ENCODE data around the gene TTC7B.

Gene TTC7B

DNA sequence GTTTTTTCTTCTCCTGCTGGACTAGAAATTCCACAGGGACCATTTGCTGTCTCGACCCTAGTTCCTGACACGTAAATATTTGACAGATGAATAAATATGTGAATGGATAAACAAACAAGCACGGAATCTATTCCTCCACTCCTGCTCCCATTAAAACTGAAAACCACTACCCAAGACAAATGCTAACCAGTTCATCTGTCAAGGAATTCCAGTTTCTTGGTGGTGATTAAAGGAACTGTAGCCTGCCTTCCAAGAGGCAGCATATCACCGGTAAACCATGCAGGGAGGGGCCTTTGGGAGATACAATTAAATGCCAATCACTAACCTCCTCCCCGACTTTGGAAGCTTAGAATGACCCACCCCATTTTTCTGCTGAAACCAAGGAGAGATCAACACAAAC lies 95.4 kb downstream of the TTC7B start:
- Mint-ChIP-seq H3K27me3 (ENCODE audit: low read depth, poor library complexity) (peaks cover 4% of the 10 kb centered on the region), H3K27ac (no peak overlapping the region), H3K4me1 (peaks cover 51% of the 10 kb centered on the region), H3K9me3 (no peaks in the 10 kb centered on the region), H3K36me3 (ENCODE audit: low read depth) (peaks cover 5% of the 10 kb centered on the region), H3K4me3 (no peak overlapping the region)
- DNase-seq = no peak
- TF ChIP-seq, protein P1, sequence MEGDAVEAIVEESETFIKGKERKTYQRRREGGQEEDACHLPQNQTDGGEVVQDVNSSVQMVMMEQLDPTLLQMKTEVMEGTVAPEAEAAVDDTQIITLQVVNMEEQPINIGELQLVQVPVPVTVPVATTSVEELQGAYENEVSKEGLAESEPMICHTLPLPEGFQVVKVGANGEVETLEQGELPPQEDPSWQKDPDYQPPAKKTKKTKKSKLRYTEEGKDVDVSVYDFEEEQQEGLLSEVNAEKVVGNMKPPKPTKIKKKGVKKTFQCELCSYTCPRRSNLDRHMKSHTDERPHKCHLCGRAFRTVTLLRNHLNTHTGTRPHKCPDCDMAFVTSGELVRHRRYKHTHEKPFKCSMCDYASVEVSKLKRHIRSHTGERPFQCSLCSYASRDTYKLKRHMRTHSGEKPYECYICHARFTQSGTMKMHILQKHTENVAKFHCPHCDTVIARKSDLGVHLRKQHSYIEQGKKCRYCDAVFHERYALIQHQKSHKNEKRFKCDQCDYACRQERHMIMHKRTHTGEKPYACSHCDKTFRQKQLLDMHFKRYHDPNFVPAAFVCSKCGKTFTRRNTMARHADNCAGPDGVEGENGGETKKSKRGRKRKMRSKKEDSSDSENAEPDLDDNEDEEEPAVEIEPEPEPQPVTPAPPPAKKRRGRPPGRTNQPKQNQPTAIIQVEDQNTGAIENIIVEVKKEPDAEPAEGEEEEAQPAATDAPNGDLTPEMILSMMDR (IDR thresholded peaks at IDR 0.05) = no peak

DNA sequence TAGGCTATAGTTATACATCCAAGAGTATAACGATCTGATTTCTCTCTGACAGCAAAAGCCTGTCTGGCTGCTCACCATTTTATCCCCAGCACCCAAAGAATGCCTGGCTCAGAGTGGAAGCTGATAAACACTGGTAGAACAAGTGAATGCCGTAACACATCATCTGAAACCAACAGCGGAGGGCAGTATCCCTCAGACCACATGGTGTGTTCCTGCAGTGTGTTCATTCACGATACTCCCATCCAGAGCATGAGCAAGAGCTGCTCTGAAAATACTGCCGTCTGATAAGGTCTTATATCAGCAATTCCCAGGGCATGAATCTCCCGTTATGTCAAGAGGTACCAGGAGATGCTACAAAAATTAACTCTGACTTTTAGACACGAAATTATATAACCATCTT lies 95.9 kb downstream of the TTC7B start:
- peaks cover 55% of the 10 kb centered on the region for H3K4me1 Mint-ChIP-seq
- no peak overlapping the region for H3K4me3 Mint-ChIP-seq
- DNase-seq = no peak
- H3K27me3 Mint-ChIP-seq (ENCODE audit: low read depth, poor library complexity) = peaks cover 4% of the 10 kb centered on the region
- no peaks in the 10 kb centered on the region for H3K9me3 Mint-ChIP-seq
- TF ChIP-seq, protein P1 (IDR thresholded peaks at IDR 0.05) = no peak
- no peak overlapping the region for H3K27ac Mint-ChIP-seq
- H3K36me3 Mint-ChIP-seq (ENCODE audit: low read depth) = peaks cover 5% of the 10 kb centered on the region

DNA sequence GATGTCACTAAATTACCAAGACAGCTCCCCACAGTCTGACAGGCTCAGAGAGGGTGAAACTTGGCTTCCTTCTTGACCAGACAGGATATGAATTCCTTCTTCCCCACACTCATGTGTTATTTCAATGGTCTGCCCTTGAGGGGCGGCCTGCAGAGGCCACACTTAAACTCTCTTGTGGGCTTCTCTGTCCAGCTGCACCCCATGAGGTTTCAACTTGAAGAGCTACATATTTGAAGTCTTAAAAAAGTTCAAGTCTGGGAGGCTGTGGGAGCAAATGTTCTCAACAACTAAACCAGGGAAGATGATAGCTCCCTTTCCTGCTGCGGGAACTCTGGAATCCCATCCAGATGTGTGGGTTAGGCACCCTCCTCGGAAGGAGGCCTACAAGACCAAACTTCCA lies 98.3 kb downstream of the TTC7B start:
- Mint-ChIP-seq H3K9me3 (no peaks in the 10 kb centered on the region), H3K36me3 (ENCODE audit: low read depth) (peaks cover 18% of the 10 kb centered on the region), H3K27me3 (ENCODE audit: low read depth, poor library complexity) (peaks cover 7% of the 10 kb centered on the region), H3K27ac (no peak overlapping the region), H3K4me3 (no peak overlapping the region), H3K4me1 (peaks cover 64% of the 10 kb centered on the region)
- DNase-seq = no peak
- TF ChIP-seq, protein P1 (IDR thresholded peaks at IDR 0.05) = no peak

DNA sequence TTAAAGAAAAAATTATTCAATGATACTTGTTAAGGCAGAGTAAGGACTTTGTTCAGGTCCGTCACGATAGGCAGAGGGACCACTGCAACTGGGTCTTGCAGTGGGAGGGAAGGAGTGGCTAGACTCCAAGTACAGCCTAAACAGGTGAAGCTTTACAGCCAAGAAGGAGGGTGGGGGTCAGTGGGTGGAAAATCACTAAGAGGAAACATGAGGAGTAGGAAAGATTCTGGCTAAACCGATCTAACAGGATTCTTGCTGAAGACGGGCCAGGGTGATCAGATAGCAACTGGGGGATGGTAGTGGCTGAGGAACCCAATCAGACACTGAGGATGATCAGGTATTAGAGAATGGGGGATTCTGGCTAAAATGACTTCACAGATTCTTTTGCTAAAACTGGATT lies 100.2 kb downstream of the TTC7B start:
- DNase-seq = no peak
- H3K4me3 Mint-ChIP-seq = peak overlapping the region; percentile 5
- TF ChIP-seq, protein P1 (IDR thresholded peaks at IDR 0.05) = no peak
- peaks cover 29% of the 10 kb centered on the region for H3K36me3 Mint-ChIP-seq (ENCODE audit: low read depth)
- peak overlapping the region; percentile 47 for H3K27ac Mint-ChIP-seq
- no peaks in the 10 kb centered on the region for H3K9me3 Mint-ChIP-seq
- peaks cover 7% of the 10 kb centered on the region for H3K27me3 Mint-ChIP-seq (ENCODE audit: low read depth, poor library complexity)
- H3K4me1 Mint-ChIP-seq = peaks cover 60% of the 10 kb centered on the region

DNA sequence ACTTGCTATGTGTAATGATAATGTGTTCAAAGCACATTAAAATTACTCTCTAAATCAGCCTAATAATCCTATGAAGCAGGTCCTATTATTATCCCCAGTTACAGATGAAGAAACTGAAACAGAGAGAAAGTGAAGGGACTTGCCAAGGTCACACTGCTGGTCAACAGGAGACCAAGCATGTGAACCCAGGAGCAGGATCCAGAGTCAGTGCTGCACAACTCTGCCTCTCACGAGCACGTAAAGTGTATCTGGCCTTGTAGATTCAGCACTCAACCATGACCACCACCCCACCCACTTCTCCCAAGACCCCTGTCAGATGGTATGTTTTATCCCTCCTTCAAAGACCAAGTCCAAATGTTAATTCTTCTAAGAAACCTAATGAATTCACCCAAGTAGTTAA lies 100.7 kb downstream of the TTC7B start:
- H3K27ac Mint-ChIP-seq = peak overlapping the region; percentile 47
- H3K9me3 Mint-ChIP-seq = no peaks in the 10 kb centered on the region
- peaks cover 29% of the 10 kb centered on the region for H3K36me3 Mint-ChIP-seq (ENCODE audit: low read depth)
- peaks cover 7% of the 10 kb centered on the region for H3K27me3 Mint-ChIP-seq (ENCODE audit: low read depth, poor library complexity)
- TF ChIP-seq, protein P1 (IDR thresholded peaks at IDR 0.05) = no peak
- H3K4me1 Mint-ChIP-seq = peaks cover 55% of the 10 kb centered on the region
- peak overlapping the region; percentile 5 for H3K4me3 Mint-ChIP-seq
- DNase-seq = no peak

DNA sequence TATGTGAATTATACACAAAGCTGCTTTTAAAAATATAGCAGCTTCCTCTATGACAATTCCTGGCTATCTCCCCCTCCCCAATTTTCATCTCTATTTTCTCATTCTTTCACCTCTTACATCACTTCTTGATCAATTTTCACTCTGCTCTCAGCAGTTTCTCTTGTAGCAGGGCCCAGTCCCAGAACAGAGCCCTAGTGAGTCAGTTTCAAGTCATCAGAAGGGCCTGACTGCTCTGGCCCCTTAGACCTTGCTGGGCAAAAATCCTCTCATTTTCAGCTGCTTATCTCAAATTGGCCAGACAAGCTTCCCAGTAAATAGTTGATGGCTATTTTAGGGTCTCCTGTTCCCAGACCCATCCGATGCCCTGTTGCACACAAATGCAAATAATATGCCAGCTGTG lies 101.4 kb downstream of the TTC7B start:
- no peak for DNase-seq
- peaks cover 48% of the 10 kb centered on the region for H3K4me1 Mint-ChIP-seq
- peaks cover 29% of the 10 kb centered on the region for H3K36me3 Mint-ChIP-seq (ENCODE audit: low read depth)
- H3K27me3 Mint-ChIP-seq (ENCODE audit: low read depth, poor library complexity) = peaks cover 7% of the 10 kb centered on the region
- H3K9me3 Mint-ChIP-seq = no peaks in the 10 kb centered on the region
- no peak overlapping the region for H3K4me3 Mint-ChIP-seq
- H3K27ac Mint-ChIP-seq = peak overlapping the region; percentile 37
- TF ChIP-seq, protein P1 (IDR thresholded peaks at IDR 0.05) = no peak
